HG03469 (cell line): ENCODE results near the gene GOLGA1.
"Not testable (repeated sequence)": the region's sequence is repeated elsewhere in the genome, so short reads cannot be mapped to it uniquely, and the experiment has no call there.

Experiments used
- ATAC-seq: cut with Tn5 transposase; IDR thresholded peaks from one replicate; pipeline ENCODE4 v1.9.1; 2021; ENCODE audit warnings: mild to moderate bottlenecking, moderate library complexity, moderate number of reproducible peaks; ENCODE audit not compliant: unreplicated experiment

The GOLGA1 gene

DNA sequence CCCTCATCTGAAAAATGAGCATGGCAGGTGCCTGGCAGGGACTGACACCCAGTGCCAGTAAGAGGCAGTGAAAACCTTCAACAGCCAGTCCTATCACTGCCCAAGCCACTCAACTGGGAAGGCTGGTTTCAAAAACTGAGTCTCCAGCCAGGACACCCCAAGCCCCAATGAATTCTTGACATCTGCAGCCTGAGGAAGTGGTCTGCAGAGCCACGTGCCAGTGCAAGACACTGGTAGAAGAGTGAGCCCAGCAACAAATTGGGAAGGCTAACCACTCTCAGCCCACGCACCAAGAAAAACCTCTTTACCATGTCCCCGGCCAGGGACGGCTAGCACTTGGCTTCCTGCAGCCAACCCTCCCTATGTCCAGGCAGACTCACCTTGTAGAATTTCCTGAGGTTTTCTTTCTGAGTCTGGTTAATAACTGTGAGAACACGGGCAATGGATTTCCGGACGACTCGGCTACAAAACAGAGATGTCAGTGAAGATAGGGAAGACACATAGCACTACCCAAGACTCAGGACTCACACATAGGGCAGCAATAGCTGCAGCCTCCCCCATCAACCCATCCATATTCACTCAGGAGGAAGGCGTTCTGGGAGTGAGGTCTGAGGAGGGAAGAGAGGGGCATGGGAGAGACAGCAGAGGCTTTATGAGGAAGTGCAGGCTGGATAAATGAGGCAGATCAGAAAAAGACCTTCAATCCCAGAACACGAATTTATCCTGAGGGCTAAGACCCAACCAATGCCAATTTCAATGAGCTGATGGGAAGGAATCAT is 80.9 kb downstream of the GOLGA1 start:
- no peak for ATAC-seq

DNA sequence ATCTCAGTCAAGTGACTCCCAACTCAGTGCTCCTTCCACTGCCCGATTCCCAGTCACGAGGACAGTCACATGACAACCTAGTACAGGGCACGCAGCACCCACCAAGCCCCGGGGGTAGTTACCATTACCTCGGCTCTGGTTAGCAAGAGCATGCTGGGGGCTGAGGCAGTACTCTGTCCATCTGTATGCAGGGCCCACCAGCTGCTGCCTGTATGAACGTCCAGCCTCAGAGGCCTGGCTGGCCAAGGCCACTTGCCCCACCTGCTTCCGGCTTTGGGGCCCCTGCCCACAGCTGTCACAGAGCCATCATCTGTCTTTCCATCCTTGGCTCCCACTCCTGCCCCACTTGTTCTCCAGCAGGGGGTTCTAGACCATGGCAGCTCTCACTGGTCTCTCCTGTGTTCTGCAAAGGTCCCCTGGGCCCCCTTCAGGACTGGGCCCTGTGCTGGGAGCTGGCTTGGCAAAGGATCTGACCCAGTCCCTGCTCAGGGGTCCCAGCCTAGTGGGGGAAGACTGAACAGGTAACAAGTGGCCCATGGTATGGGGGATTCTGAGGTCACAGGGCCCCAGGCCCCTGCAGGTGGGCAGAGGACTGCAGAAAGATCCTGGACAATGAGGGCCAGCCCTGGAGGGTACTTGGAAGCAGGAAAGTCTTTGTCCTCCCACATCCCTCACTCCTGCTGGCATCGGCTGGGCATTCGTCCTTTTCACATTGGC is 82.4 kb downstream of the GOLGA1 start:
- no peak for ATAC-seq

DNA sequence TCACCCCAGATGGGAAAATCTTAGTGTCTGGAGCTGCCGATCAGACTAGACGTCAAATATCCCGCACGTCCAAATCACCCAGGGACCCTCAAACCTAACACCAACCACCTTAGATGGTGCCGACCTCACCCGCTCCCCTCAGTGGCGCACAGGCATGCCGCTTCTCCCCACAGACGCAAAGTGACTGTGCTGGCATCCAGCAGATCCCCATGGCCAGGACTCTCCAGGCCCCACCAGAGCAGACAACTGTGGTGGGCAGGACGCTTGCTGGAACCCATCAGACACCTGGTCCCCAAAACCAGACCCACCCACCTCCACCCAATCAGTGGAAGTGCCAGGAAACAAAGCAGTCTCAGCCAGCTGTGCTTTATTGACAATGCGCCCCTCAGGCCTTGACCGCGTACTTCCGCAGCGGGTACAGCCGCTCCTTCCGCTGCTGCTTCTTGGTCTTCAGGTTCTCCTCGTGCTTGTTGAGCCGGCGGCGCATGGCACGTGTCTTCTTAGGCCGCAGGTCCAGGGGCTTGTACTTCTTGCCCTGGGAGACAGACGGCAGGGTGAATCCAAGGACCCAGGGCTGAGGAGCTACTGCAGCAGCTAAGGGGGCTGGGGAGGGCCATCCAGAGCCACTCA is 83.2 kb downstream of the GOLGA1 start:
- ATAC-seq = no peak

DNA sequence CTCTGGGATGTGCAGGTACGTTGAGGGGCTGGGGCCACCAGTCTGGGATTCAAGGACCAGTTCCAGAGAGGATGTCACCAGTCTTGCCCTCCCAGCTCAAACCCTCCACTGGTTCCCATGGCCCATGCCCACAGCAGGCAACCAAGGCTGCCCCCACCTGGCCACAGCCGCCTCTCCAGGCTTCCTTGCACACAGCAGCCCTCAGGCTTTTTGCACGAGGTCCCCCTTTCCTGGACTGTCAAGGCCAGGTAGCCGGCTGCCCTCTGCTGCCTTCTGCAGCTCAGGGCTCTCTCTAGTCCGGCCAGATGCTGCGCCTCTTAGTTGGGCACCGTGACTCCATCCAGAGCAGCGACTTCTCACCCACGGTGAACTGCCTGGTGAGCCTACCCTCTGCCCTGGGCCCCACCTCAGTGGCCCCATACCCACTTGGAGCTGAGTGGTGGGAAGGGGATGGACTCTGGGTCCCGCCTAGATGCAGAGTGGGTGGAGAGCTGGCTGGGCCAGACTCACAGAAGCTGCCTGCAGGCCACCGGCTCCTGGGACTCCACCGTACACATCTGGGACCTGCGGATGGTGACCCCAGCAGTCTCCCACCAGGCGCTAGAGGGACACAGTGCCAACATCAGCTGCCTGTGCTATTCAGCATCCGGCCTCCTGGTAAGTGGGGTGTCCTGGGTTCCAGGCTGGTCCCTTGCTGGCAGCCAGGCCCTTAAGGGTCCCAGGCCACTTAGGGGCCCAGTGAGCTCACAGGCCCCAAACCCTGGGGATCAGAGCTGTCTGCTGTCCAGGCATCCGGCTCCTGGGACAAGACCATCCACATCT is 84.7 kb downstream of the GOLGA1 start:
- ATAC-seq = no peak

DNA sequence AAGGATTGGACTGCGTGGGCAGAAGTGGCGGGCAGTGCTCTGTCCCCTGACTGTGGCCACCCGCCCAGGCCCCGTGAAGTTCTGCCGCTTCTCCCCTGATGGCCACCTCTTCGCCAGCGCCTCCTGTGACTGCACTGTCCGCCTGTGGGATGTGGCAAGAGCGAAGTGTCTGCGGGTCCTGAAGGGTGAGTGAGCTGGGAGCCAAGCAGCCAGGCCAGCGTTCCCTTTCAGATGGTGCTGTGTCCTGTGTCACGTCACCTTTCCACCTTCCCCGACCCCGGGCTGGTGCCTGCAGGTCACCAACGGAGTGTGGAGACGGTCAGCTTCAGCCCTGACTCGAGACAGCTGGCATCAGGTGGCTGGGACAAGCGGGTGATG is 85.3 kb downstream of the GOLGA1 start:
- ATAC-seq = no peak

DNA sequence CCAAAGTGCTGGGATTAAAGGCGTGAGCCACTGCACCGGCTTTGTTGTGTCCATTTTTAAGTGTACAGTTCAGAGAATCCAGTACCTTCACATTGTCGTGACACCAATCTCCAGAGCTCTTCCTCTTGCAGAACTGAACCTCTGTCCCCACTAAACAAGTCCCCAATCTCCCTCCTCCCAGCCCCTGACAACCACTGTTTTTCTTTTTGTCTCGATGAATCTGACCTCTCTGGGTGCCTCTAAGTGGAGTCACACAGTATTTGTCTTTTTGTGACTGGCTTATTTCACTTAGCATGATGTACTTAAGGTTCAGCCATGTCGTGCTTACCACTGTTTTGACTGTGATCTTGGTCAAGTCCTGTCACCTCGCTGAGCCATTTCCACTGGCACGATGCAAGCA is 86.1 kb downstream of the GOLGA1 start:
- ATAC-seq = no peak

DNA sequence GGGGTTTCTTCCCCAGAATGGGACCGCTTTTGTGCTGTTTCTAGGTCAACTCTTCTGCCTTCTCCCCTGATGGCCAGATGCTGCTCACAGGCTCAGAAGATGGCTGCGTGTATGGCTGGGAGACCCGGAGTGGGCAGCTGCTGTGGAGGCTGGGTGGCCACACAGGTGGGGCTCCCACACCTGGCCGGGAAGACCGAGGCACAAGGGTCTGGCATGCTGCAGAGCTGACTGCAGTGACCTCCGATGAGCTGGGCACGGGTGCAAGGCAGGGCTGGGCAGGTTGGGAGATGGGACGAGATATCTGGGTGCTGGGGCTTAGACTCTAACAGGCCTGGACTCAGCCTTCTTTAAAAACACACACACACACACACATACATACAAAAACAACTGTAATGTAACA is 86.7 kb downstream of the GOLGA1 start:
- ATAC-seq = no peak

DNA sequence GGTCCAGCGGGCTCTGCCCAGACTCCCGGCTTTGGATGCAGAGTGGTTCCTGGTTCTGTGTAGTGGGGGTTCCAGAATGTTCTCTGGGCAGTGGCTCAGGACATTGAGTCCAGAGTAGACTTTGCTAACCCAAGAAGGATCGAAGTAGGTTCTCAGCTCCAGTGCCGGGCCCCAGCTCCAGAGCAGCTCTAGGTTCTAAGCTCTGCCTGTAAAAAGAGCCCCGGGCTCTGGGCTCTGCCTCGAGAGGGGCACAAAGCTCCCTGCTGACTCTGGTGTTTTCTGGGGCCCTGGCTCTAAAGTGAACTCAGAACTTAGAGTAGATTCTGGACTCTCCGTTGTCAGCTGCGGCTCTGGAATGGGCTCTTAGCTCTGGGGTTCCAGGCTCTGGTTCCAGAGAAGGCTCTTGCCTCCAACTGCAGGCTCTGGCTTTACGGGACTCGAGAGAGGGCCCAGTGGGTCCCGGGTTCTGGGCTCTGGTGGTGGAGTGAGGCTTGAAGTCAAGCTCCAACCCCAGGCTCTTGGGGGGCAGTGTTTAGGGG is 87.2 kb downstream of the GOLGA1 start:
- no peak for ATAC-seq

DNA sequence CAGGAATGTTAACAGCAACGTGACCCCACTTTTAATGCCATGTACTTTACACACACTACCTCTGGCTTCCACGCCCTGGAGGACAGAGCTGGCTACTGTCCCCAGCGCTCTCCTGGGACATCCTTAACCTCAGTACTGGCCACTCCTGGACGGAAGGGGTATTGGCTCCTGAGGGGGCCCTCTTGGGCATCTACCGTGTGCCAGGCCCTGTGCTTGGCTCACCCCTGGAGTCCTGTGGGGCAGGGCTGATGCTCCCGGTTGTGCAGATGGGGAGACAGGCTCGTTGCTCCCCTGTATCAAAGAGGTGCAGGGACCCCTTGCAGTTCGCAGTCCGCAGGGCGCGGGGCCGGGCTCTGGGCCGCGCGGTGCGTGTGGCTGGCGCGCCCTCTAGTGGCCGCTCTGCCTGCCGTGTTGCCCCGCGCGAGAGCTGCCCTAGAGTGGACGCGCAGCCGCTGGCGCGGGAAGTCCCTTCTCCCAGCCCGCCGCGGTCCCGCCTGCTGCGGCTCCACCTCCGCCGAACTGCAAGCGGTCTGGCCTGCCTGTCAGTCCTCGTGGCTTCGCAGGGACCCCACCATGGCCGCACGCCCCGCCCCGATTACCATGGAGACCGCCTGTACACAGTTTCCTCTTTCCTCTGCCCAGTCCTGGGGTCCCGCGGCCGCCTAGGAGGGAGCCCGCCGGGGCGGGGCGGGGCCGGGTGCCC is 87.9 kb downstream of the GOLGA1 start, which contains the start of gene WDR38:
Gene WDR38 (plus strand): TSS at position 632 of the 703 bp plus-strand sequence. CDS start 72 bp downstream, outside the sequence.
- peak; percentile 37 for ATAC-seq

DNA sequence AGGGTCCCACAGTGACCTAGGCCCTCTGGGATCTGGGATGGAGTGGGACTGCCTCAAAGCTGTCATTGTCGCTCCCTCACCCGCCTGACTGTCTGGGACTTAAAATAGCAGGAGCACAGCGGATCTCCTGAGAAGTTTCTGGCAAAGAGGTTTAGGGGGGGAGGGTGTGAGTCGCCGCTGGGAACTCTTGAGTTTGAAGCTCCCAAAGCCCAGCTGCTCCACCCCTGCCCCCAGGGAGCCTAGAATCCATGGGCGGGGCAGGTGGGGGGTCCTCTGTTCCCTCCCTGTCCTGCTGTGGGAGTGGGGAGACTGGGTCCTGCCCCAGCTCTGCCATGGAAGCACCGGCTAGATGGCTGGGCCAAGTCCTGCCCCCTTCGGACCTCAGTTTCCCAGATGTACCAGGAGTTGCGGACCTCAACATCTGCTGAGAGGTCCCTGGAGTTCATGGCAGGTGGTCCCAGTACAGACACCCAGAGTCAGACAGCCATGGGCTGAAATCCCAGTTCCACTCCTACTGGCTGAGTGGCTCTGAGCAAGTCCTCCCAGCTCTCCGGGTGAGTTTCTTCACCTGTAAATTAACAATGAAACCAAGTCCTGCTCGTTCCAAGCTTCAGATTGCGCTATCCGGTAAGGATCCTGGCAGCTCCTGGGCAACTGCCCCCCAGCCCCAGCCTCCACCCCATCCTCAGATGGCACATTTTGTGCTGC is 88.6 kb downstream of the GOLGA1 start:
- ATAC-seq = no peak

DNA sequence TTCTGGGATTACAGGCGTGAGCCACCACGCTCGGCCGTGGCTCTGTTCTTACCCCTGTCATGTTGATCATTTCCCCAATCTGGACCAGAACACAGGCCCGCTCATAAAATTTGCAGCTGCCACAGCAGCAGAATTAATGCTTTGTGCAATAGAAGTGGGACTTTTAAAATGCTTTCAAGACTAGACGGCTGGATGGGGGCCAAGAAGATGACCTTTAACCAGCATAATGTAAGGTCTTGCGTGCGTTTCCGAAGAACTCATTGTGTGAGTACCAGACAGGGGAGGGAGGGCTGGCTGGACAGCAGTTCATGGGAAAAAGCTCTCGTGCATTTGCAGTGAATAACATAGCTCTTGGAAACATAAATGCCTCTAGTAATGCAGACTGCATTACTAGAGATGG is 91.1 kb downstream of the GOLGA1 start:
- ATAC-seq = no peak

DNA sequence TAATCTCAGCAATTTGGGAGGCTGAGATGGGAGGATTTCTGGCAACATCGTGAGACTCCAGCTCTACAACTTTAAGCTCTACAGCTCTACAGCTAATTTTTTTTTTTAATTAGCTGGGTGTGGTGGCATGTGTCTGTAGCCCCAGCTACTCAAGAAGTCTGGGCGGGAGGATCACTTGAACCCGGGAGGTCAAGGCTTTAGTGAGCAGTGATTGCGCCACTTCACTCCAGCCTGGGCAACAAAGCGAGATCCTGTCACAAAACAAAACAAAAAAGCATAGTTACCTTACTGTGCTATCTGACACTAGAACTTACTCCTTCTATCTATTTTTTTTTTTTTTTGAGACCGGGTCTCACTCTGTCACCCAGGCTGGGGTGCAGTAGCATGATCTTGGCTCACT is 93.9 kb downstream of the GOLGA1 start:
- no peak for ATAC-seq

DNA sequence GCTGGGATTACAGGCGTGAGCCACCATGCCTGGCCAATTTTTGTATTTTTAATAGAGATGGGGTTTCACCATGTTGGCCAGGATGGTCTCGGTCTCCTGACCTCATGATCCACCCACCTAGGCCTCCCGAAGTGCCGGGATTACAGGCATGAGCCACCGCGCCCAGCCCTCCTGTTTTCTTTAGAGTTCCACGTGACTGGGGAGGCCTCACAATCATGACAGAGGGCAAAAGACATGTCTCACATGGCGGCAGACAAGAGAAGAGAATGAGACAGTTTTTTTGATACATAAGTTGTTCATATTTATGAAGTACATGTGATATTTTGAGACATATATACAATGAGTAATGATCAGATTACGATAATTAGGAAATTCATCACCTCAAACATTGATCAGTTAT is 94.4 kb downstream of the GOLGA1 start:
- not testable (repeated sequence) for ATAC-seq

DNA sequence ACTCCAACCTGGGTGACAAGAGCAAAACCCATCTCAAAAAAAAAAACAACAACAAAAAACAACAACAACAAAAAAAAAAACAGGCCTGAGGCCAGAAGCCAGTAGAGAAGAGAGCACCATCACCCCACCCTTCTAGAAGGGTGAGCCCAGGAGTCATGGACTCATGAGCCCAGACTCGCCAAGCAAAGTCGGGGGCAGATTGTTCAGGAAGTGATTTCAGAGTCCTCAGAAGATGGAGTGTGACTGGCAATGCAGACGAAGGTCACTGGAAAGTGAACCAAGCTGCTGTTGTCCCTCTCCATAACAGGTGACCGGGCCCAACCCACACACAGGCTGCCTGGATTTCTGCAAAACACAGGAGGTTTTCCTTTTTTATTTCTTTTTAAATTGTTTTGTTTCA is 96.6 kb downstream of the GOLGA1 start:
- no peak for ATAC-seq

DNA sequence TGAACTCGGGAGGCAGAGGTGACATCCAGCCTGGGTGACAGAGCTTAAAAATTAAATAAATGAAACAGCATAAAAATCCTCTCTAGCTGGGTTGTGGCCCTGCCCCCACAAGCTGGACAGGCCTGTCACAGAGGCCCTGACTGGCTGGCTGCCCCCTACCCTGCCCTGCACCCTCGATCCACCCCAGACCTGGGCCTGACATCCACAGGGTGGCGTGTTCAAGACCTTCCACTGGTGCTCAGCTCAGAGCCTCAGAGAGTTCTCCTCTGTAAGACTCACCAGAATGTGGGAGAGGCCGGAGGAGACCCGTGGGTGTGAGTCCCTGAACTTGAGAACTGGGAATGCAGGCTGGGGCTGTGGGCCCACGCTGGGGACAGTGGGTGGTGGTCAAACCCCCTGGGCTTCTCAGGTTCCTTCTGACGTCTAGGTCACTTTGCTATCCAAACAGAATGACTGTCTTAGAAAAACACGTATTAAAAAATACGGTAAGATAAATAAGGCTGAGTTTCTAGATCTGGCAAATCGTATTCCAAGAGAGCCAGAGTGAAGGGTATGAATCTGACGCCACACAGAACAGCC is 97.3 kb downstream of the GOLGA1 start:
- ATAC-seq = no peak

DNA sequence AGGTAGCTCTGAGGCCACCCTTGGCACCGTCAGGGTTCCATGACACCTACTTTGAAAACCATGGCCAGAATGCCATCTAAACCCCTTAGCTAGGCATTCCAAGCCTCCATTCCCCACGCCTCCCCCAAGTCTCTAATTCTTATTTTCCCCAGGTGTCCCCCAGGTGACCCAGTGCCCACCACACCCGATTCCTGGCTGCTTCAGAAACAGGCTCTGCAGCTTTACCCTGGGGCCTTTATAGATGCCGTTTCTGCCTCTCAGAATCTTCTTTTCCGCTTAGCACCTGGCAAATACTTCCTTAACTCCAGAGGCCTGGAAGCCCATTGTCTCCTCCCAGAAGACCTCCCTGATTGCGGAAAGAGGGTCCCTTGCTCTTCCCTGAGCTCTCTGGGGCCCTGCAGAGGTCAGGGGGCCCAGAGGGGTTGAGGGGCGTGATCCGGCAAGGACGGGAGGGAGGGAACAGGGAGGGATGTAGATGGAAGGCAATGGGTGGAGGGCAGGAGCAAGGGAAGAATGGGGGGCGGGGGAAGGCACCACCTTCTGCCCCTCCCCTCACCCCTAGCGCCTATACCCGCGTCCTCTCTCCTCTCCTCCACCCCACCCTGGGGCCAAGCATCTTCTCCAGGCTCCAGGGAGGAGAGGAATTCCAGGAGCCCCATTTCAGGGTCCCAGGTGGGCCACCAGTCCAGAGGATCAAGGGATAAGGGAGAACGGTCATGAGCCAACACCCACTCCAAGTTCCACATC is 99.6 kb downstream of the GOLGA1 start:
- no peak for ATAC-seq

DNA sequence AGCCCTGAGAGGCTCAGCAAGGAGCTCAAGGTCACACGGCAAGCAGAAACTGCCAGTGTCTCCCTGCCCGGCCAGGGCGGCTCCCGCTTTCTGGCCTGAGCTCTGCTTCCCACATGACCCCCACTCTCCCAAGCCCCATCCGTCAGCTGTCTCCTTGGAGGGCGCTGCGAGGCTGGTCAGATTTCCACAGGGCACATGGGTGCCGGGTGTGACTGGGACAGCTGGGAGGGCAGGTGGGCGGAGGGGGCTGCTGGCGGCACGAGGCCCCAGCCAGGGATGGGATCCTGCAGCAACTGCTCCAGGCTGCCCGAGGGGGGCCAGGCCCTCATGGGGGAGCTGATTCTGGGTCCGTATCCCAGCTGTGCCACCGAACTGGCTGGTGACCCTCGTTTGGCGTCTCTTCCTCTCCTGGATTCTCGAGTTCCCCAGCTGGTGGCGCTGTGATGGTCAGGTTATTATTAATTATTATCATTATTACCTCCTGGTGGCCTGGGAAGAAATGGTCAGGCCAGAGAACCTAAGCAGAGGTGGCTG is 100.5 kb downstream of the GOLGA1 start:
- ATAC-seq = no peak

DNA sequence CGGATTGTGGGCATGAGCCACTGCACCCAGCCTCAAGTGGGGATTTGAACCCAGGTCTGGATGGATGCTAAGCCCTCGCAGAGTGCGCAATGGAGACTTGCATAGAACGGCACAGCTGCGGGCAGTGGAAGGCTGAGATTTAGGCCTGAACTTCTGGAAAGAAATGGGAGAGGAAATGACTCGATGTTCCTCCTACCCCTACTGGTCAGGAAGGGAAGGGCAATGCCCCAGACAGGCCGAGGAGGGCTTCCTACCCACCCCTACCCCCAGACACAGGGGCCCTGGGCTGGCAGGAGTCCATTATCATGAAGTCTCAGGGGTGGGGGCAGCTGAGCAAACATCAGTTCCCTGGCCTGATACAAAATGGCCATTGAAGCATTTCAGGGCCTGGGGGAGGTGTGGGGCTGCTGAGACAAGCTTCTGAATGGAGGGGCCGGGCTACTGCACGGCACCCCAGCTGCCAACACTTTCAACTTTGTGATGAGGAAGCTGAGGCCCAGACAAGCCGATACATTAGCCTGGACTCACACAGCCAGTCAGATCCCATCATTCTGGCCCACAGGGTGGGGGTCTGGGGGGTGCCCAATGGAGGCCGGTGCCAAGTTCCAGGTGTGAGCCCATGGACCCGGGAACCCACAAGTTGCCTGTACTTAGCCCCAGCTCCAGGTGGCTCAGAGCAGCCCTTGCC is 101.1 kb downstream of the GOLGA1 start:
- ATAC-seq = no peak
